AG08395 (cell line): ENCODE results near the gene DERA.
"Not testable (repeated sequence)": the region's sequence is repeated elsewhere in the genome, so short reads cannot be mapped to it uniquely, and the experiment has no call there.

Experiments
- DNase-seq: peaks from one replicate; pipeline ENCODE4 v3.0.0; 2012; ENCODE audit warnings: mixed read lengths, low spot score

DERA gene

GRCh38 chr12:16008421-16008824, 97.3 kb downstream of the DERA start:
- no peak for DNase-seq

GRCh38 chr12:16012117-16012516, 101.0 kb downstream of the DERA start:
- no peak for DNase-seq

- not testable (repeated sequence) for DNase-seq
These were observed 102.6 kb downstream of the DERA start for GRCh38 chr12:16013722-16014121.

- not testable (repeated sequence) for DNase-seq
These were observed 103.3 kb downstream of the DERA start for GRCh38 chr12:16014394-16014793.

- DNase-seq = no peak
These were observed 105.6 kb downstream of the DERA start for GRCh38 chr12:16016748-16017147.

GRCh38 chr12:16018306-16018705, 107.2 kb downstream of the DERA start:
- DNase-seq = no peak

- DNase-seq = no peak
These were observed 108.0 kb downstream of the DERA start for GRCh38 chr12:16019136-16019535.

GRCh38 chr12:16020031-16020430, 108.9 kb downstream of the DERA start:
- no peak for DNase-seq

GRCh38 chr12:16021026-16021425, 109.9 kb downstream of the DERA start:
- no peak for DNase-seq

- no peak for DNase-seq
These were observed 110.5 kb downstream of the DERA start for GRCh38 chr12:16021676-16022075.

GRCh38 chr12:16027002-16027401, 115.9 kb downstream of the DERA start:
- DNase-seq = no peak

- DNase-seq = no peak
These were observed 119.6 kb downstream of the DERA start for GRCh38 chr12:16030744-16031143.

GRCh38 chr12:16034136-16034817, 123.1 kb downstream of the DERA start:
- DNase-seq = no peak

- no peak for DNase-seq
These were observed 124.9 kb downstream of the DERA start for GRCh38 chr12:16036073-16036472.

GRCh38 chr12:16037533-16037932, 126.4 kb downstream of the DERA start:
- no peak for DNase-seq

GRCh38 chr12:16043480-16043879, 132.3 kb downstream of the DERA start:
- no peak for DNase-seq

- no peak for DNase-seq
These were observed 135.1 kb downstream of the DERA start for GRCh38 chr12:16046266-16046665.

- no peak for DNase-seq
These were observed 137.4 kb downstream of the DERA start for GRCh38 chr12:16048511-16048910.

GRCh38 chr12:16056910-16057309, 145.8 kb downstream of the DERA start:
- no peak for DNase-seq

- not testable (repeated sequence) for DNase-seq
These were observed 146.2 kb downstream of the DERA start for GRCh38 chr12:16057351-16057751.

- no peak for DNase-seq
These were observed 151.5 kb downstream of the DERA start for GRCh38 chr12:16062611-16063010.

- no peak for DNase-seq
These were observed 152.6 kb downstream of the DERA start for GRCh38 chr12:16063726-16064125.

GRCh38 chr12:16070113-16070512, 159.0 kb downstream of the DERA start:
- no peak for DNase-seq

- DNase-seq = no peak
These were observed 161.5 kb downstream of the DERA start for GRCh38 chr12:16072678-16073077.
